H1 (cell line): ENCODE results near the gene DRAXIN. TPM values are rescaled to one million over a fixed set of nuclear protein-coding genes. Genes with fewer than 3 reads are reported as not detected.

ENCODE experiments used
- CHD1 ChIP-seq: IDR thresholded peaks from 2 replicates; pipeline ENCODE4 v1.6.1; 2012; ENCODE audit warnings: low read depth, low read length, improper control_type of control experiment
- polyA plus RNA-seq, 7 experiments: library from polyadenylated mRNA; depleted of rRNA in 3 of 7; stranded (reverse) in 5 of 7; unstranded in 2 of 7; fragments of >200 nt in 5 of 7; fragments of 200-250 nt in 2 of 7; gene quantifications; 1 replicate in 5 of 7; 2 replicates in 1 of 7; 4 replicates in 1 of 7; pipeline versions ENCODE4 v1.2.1 to v1.2.3, GENCODE V29; 2011 to 2013; ENCODE audit warnings: missing spikeins in 2 of 7, mixed read lengths in 2 of 7
- total RNA-seq: library from RNA; stranded (reverse); fragmentation: NEBNext Ultra II Directional; extraction: Animal tissue kit (Norgen Biotek cat#: 25700); gene quantifications from 2 replicates; pipeline ENCODE4 v1.2.1, GENCODE V29; 2021

The DRAXIN gene
- total and polyA plus RNA-seq, 2 of the 8 experiments (the other 6 are each of a cell fraction or from before 2014, with no cell fraction given): 4.6 to 17.6 TPM

DNA sequence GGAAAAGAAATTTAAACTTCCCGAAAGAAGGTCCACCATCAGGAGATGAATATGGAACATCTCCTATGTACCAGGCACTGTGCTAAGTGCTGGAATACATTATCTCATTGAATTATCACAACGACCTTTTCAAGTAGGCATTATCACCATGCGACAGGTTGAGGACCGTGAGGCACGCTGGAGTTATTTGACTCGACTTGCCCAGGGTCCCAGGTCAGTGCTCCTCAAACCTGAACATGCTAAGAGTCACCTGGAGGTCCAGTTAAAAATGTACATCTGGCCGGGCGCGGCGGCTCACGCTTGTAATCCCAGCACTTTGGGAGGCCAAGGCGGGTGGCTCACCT is 28.5 kb downstream of the DRAXIN start (continued):
- TF ChIP-seq CHD1: no peak
- TF ChIP-seq, all 59 proteins: peak for 0
